ENCODE measurements around the gene CLCNKB.
A peak's percentile ranks its signal among the peaks of the same experiment; 100 is the strongest.

The CLCNKB gene

DNA sequence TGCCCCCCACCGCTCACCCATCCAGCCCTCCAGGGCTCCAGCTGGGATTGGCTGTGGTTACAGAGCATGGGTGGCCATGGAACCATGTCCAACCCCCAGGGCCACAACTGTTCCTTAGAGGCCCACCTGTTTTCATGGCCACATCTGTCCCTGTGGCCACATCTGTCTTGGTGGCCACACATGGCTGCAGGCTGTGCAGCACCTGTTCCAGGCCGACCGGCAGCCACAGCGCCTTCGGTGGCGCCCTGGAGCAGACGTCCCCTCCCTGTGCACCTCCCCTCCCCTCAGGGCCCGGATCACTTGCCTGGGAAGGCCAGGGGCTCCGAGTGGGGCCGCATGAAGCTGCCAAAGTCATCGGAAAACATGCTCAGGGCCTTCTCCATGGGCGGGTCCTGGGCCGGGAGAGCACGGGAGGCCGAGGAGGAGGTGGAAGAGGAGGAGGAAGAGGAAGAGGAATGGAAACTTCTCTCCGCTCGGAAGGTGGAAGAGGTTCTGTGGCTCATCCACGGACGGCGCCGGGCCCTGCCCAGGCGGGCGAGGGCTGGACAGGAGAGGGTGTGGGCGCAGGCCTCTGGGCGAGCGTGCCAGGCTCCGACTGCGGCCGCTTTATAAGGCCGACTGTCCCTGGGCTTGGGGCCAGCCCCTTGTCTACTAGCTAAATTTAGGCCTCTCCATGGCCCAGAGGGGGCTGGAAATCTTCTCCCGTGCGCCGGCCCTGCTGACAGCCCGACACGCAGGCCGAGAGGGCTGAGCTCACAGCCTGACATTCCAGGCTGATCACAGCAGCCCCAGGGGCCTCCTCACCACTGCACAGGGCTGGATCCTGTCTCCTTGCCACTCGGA is 25.9 kb upstream of the CLCNKB start, which contains the start of gene HSPB7:
Gene HSPB7, minus strand, starts transcription at position 583 of the 843 bp plus-strand sequence. Its CDS starts 80 bp downstream, at position 503.
- peak; percentile 83 for ATAC-seq
- peak; percentile 23; the same call in 1 of the 2 replicates for TF ChIP-seq CREB5 (CRISPR knock-in tag; IDR thresholded peaks at IDR 0.05; ENCODE audit: low read depth)
- TF ChIP-seq ZC3H10 (CRISPR knock-in tag; IDR thresholded peaks at IDR 0.05) = no peak
- TF ChIP-seq, protein P1, sequence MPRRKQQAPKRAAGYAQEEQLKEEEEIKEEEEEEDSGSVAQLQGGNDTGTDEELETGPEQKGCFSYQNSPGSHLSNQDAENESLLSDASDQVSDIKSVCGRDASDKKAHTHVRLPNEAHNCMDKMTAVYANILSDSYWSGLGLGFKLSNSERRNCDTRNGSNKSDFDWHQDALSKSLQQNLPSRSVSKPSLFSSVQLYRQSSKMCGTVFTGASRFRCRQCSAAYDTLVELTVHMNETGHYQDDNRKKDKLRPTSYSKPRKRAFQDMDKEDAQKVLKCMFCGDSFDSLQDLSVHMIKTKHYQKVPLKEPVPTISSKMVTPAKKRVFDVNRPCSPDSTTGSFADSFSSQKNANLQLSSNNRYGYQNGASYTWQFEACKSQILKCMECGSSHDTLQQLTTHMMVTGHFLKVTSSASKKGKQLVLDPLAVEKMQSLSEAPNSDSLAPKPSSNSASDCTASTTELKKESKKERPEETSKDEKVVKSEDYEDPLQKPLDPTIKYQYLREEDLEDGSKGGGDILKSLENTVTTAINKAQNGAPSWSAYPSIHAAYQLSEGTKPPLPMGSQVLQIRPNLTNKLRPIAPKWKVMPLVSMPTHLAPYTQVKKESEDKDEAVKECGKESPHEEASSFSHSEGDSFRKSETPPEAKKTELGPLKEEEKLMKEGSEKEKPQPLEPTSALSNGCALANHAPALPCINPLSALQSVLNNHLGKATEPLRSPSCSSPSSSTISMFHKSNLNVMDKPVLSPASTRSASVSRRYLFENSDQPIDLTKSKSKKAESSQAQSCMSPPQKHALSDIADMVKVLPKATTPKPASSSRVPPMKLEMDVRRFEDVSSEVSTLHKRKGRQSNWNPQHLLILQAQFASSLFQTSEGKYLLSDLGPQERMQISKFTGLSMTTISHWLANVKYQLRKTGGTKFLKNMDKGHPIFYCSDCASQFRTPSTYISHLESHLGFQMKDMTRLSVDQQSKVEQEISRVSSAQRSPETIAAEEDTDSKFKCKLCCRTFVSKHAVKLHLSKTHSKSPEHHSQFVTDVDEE (CRISPR knock-in tag; IDR thresholded peaks at IDR 0.05) = 0 out of 2 replicates have a peak, but pooled peaks have one; percentile 11
- 0 out of 2 replicates have a peak, but pooled peaks have one; percentile 48 for TF ChIP-seq SNAI2 (CRISPR knock-in tag; IDR thresholded peaks at IDR 0.05)
- TF ChIP-seq, protein P2, sequence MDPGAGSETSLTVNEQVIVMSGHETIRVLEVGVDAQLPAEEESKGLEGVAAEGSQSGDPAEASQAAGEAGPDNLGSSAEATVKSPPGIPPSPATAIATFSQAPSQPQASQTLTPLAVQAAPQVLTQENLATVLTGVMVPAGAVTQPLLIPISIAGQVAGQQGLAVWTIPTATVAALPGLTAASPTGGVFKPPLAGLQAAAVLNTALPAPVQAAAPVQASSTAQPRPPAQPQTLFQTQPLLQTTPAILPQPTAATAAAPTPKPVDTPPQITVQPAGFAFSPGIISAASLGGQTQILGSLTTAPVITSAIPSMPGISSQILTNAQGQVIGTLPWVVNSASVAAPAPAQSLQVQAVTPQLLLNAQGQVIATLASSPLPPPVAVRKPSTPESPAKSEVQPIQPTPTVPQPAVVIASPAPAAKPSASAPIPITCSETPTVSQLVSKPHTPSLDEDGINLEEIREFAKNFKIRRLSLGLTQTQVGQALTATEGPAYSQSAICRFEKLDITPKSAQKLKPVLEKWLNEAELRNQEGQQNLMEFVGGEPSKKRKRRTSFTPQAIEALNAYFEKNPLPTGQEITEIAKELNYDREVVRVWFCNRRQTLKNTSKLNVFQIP (CRISPR knock-in tag; IDR thresholded peaks at IDR 0.05; ENCODE audit: borderline replicate concordance, low read depth) = no peak
- no peak for TF ChIP-seq ZNF565 (CRISPR knock-in tag; conservative IDR thresholded peaks at IDR 0.05; ENCODE audit: low read depth)
- TF ChIP-seq ISL1 (CRISPR knock-in tag; IDR thresholded peaks at IDR 0.05) = 0 out of 2 replicates have a peak, but pooled peaks have one; percentile 15
- 0 out of 2 replicates have a peak, but pooled peaks have one; percentile 14 for TF ChIP-seq PATZ1 (CRISPR knock-in tag; IDR thresholded peaks at IDR 0.05; ENCODE audit: borderline replicate concordance)

GRCh38 chr1:16018308-16018707 is 25.3 kb upstream of the CLCNKB start:
- peak; percentile 22 for ATAC-seq

GRCh38 chr1:16018749-16019643 is 24.6 kb upstream of the CLCNKB start:
- peak; percentile 26 for ATAC-seq
- TF ChIP-seq GLIS3 (CRISPR knock-in tag; IDR thresholded peaks at IDR 0.05) = no peak
- no peak for TF ChIP-seq ESRRG (CRISPR knock-in tag; IDR thresholded peaks at IDR 0.05)
- TF ChIP-seq PPARA (CRISPR knock-in tag; IDR thresholded peaks at IDR 0.05; ENCODE audit: borderline replicate concordance) = no peak

More at GRCh38 chr1:16018308-16018707, 25.3 kb upstream of the CLCNKB start:
- TF ChIP-seq OSR1 (CRISPR knock-in tag; IDR thresholded peaks at IDR 0.05) = no peak
- 0 out of 2 replicates have a peak, but pooled peaks have one; percentile 2 for TF ChIP-seq PATZ1 (CRISPR knock-in tag; IDR thresholded peaks at IDR 0.05; ENCODE audit: borderline replicate concordance)

DNA sequence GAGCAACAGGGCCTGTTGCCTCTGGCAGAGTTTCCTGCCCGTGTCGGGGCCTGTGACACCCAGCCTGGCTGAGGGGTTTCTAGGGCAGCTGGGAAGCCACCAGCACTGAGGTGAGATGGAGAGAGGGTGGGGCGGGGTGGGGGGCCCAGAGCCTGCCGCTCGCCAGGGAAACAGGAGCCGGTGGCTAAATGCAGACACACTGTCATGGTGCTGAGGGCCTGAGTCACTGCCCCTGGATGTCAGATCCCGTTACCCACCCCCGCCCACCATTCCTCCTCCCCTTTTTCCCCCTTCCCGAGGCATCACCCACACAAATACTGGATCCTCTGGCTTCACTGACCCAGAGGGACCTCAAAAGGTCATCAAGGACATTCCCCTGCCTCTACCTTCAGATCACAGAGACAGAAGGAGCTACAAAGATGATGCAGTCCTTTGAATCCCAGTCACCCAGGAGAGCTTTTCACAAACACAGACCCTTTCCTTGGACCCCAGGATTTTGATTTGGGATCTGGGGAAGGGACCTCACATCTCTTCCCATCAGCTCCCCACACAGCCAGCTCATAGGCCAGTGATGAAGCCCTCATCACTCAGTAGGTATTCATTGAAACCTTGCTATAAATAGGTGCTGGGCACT is 23.8 kb upstream of the CLCNKB start:
- TF ChIP-seq OSR1 (CRISPR knock-in tag; IDR thresholded peaks at IDR 0.05) (no peak), PATZ1 (CRISPR knock-in tag; IDR thresholded peaks at IDR 0.05; ENCODE audit: borderline replicate concordance) (no peak), ARNTL (CRISPR knock-in tag; IDR thresholded peaks at IDR 0.05; ENCODE audit: borderline replicate concordance, low read depth) (no peak), BACH2 (CRISPR knock-in tag; IDR thresholded peaks at IDR 0.05; ENCODE audit: borderline replicate concordance) (no peak), CSDC2 (CRISPR knock-in tag; IDR thresholded peaks at IDR 0.05) (no peak), ESRRG (CRISPR knock-in tag; IDR thresholded peaks at IDR 0.05) (no peak), ISL1 (CRISPR knock-in tag; IDR thresholded peaks at IDR 0.05) (no peak), ZC3H10 (CRISPR knock-in tag; IDR thresholded peaks at IDR 0.05) (no peak)
- TF ChIP-seq, protein P3, sequence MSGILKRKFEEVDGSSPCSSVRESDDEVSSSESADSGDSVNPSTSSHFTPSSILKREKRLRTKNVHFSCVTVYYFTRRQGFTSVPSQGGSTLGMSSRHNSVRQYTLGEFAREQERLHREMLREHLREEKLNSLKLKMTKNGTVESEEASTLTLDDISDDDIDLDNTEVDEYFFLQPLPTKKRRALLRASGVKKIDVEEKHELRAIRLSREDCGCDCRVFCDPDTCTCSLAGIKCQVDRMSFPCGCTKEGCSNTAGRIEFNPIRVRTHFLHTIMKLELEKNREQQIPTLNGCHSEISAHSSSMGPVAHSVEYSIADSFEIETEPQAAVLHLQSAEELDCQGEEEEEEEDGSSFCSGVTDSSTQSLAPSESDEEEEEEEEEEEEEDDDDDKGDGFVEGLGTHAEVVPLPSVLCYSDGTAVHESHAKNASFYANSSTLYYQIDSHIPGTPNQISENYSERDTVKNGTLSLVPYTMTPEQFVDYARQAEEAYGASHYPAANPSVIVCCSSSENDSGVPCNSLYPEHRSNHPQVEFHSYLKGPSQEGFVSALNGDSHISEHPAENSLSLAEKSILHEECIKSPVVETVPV (CRISPR knock-in tag; IDR thresholded peaks at IDR 0.05) = no peak
- peak; percentile 12 for ATAC-seq
